Astrocyte of the spinal cord (primary cell): ENCODE measurements around the gene CD55.

ENCODE experiments used
- DNase-seq: peaks from one replicate; pipeline ENCODE4 v3.0.0; 2011; ENCODE audit warnings: low read depth, low spot score
- H3K4me3 ChIP-seq: 2 replicates; pipeline ENCODE4 v1.5.1; 2011; ENCODE audit warnings: low read depth, mild to moderate bottlenecking, low read length, moderate library complexity
- in situ Hi-C: cut with HindIII; loops from 2 replicates; pipeline ENCODE4 v1.10.0; 2017; ENCODE audit warnings: low sequenced_read_pairs
- TF ChIP-seq, protein P1 (sequence below): IDR thresholded peaks from 2 replicates; pipeline ENCODE4 v1.5.1; 2012; ENCODE audit warnings: low read depth, mild to moderate bottlenecking, low read length, inconsistent platforms

The CD55 gene

DNA sequence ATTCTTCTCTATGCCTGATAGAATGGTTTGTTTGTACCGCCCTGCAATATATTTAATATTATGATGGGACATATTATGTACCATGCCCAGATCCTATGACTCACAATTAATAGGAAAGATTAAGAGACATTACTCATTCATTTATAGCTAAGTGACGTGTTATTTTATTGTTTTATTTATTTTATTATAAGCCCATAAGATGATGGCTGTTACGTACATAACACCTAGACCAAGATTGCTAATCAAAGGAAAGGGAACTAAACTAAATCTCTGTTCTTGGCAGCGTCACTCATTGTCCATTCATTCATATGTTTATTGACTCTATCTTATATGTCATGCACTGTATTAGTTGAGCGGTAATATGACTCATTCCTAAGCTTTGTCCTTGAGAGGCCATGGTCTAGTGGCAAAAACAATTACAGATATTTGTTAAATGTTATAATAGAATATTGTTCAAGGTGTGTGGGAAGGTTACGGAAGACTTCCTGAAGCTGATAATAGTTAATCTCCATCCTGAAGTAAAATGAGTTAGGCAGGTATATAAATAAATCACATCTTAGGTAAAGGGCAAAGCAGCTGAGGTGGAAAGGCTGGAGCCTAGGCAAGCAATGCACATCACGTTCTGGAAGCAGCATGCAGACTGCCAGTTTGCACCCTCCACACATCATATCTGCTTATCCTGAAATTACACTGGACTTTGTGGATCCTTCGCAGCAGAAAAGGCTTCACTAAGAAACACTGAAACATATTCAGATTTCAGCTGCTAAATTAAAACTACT, 16.6 kb upstream of the CD55 start:
- no peak overlapping the region for H3K4me3 ChIP-seq
- DNase-seq, result peak; percentile 51
- TF ChIP-seq, protein P1, sequence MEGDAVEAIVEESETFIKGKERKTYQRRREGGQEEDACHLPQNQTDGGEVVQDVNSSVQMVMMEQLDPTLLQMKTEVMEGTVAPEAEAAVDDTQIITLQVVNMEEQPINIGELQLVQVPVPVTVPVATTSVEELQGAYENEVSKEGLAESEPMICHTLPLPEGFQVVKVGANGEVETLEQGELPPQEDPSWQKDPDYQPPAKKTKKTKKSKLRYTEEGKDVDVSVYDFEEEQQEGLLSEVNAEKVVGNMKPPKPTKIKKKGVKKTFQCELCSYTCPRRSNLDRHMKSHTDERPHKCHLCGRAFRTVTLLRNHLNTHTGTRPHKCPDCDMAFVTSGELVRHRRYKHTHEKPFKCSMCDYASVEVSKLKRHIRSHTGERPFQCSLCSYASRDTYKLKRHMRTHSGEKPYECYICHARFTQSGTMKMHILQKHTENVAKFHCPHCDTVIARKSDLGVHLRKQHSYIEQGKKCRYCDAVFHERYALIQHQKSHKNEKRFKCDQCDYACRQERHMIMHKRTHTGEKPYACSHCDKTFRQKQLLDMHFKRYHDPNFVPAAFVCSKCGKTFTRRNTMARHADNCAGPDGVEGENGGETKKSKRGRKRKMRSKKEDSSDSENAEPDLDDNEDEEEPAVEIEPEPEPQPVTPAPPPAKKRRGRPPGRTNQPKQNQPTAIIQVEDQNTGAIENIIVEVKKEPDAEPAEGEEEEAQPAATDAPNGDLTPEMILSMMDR, result no peak
- in situ Hi-C loops, result no loop called here

DNA sequence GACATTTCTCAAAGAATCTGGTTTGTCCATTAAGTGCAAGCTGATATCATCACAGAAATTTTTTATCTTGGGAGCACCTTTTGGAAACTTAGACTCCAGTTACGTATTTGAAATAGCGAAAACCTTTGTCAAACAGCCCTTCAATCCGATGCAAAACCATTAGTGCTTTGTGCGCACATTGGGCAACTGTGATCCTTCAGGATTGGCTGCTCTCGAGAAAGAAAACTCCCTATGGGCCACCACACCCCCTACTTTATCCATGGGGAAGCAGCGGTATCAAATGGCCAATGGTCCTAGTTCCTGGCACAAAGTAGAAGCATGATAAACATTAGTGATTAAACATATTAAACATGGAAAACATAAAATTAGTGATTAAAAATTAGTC, 16.0 kb upstream of the CD55 start:
- TF ChIP-seq, protein P1, result no peak

DNA sequence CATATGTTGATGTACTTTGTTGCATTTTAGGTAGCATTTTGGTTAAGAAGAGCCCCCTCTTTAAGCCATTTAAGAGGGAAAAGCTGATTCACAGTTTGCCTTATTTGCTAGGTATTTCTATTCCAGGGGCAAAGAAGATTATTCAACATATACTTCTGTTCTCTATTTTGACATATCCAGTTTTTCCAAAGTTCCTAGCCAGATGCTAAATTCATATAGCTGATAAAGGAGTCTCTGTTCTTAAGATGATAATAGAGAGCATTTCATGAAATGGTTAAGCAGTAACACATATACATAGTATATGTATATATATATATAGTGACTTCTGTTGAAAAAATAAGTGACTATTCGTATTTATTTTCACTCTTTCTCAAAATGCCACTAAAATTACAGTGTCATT, 15.5 kb upstream of the CD55 start:
- in situ Hi-C loops, result no loop called here
- TF ChIP-seq, protein P1, result no peak
- DNase-seq, result no peak
- H3K4me3 ChIP-seq, result no peak overlapping the region

More for the DNA sequence above, 16.0 kb upstream of the CD55 start:
- in situ Hi-C loops, result no loop called here
- H3K4me3 ChIP-seq, result no peak overlapping the region
- DNase-seq, result no peak

DNA sequence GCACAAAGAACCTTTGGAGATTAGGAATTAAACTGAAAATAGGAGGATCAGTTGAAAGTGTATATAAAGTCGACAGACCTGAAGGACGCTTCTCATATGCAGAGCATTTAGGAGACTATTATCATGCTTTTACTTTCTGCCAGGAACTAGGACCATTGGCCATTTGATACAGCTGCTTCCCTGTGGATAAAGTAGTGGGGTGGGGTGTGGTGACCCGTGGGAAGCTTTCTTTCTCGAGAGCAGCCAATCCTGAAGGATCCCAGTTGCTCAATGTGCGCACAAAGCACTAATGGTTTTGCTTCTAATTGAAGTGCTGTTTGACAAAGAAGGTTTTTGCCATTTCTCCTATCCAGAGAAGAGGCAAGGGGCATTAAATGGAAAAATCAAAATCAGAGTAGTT, 14.9 kb upstream of the CD55 start:
- DNase-seq, result no peak
- in situ Hi-C loops, result no loop called here
- TF ChIP-seq, protein P1, result no peak
- no peak overlapping the region for H3K4me3 ChIP-seq

DNA sequence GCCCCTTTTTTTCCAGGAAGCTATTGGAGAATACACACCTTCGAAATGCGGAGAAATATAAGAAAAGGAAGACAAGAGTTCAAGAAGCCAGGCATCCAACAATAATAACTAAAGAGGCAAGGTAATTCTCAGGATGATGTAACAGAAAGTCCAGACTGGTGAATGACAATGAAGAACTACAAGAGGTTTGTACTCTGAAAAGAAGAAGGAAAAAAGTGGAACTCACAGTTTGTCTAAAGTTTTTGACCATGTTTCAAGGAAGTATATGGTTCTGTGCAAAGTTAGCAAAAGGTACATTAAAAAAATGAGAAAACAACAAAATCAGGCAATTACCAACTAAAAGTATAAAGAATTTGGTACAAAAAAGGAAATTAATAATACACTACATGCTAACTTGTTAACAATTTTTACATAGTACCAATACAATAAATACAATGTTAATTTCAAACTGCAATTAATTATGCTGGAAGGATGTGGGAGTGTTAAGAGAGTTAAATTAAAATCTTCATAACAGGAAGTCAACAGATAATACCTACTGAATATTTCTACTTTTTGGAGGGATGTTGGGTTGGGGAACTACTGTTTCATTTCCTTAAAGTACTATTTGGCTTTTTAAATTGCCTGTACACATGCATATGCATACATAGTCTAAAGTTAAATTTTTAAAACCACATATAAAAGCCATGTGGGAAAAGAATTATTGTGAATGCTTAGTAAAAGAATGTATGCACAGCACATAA, 12.9 kb upstream of the CD55 start:
- DNase-seq, result no peak
- TF ChIP-seq, protein P1, result no peak
- in situ Hi-C loops, result no loop called here
- no peak overlapping the region for H3K4me3 ChIP-seq

DNA sequence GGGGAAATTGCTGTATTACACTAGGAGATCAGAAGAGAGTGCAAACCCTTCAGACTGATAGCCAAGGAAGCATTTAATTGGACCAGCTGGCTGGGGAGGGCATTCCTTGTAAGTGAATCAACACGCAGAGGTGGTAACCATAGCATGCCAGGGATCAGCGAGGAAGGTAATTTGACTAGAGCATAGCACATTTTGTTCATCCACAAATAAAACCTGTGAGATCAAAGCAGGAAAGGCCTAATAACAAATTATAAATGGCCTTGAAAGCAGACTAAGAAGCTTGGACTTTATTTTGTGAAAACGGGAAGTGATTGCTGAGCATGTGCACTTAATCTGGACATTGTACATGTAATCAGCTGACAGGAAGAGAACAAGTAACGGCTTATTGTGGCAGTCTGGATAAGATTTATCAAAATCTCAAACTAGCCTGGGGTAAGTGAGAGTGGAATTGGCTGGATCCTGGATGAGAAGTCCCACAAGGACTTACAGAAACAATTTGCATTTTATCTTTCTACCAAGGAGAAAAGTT, 11.7 kb upstream of the CD55 start:
- in situ Hi-C loops, result no loop called here
- peak; percentile 85 for DNase-seq
- no peak overlapping the region for H3K4me3 ChIP-seq
- TF ChIP-seq, protein P1, result no peak
